ENCODE measurements around the gene ROS1.

- TF ChIP-seq CTCF (conservative IDR thresholded peaks at IDR 0.05 in 1 of 2, IDR thresholded peaks at IDR 0.05 in 1 of 2; ENCODE audit: low read depth in 1 of 2, low read length in 2 of 2) (no peak), EZH2 (IDR thresholded peaks at IDR 0.05; ENCODE audit: low read length, missing control alignments) (no peak)
Measured at GRCh38 chr6:117344444-117345291, 81.1 kb downstream of the ROS1 start.
